Neural progenitor cell (in vitro differentiated cells): ENCODE results near the gene ZNF385D. TPM values are rescaled to one million over a fixed set of nuclear protein-coding genes. Genes with fewer than 3 reads are reported as not detected.

Experiments
- DNase-seq: peaks from one replicate; pipeline ENCODE4 v3.0.0-alpha.2; 2016; ENCODE audit warnings: low spot score
- H2AFZ ChIP-seq: fragments of 200-600 bp; sonication (generic); replicated peaks from 2 replicates; pipeline ENCODE4 v1.6.1; 2016; ENCODE audit warnings: antibody characterized with exemption
- H3F3A ChIP-seq: fragments of 200-600 bp; sonication (generic); 2 replicates; pipeline ENCODE4 v1.6.1; 2016; ENCODE audit warnings: antibody characterized with exemption, low read depth
- H3K27ac ChIP-seq: fragments of 200-600 bp; sonication (generic); 2 replicates; pipeline ENCODE4 v1.5.1; 2016; ENCODE audit warnings: mild to moderate bottlenecking
- H3K27me3 ChIP-seq: fragments of 200-600 bp; sonication (generic); 2 replicates; pipeline ENCODE4 v1.6.1; 2016; ENCODE audit warnings: mild to moderate bottlenecking, moderate library complexity
- H3K36me3 ChIP-seq: fragments of 200-600 bp; sonication (generic); 2 replicates; pipeline ENCODE4 v1.5.1; 2016
- H3K4me1 ChIP-seq: fragments of 200-600 bp; sonication (generic); 2 replicates; pipeline ENCODE4 v1.6.1; 2016; ENCODE audit warnings: mixed run types
- H3K4me2 ChIP-seq: fragments of 200-600 bp; sonication (generic); 2 replicates; pipeline ENCODE4 v1.6.1; 2016
- H3K4me3 ChIP-seq: fragments of 200-600 bp; sonication (generic); 2 replicates; pipeline ENCODE4 v1.5.1; 2016
- H3K79me2 ChIP-seq: fragments of 200-600 bp; sonication (generic); 2 replicates; pipeline ENCODE4 v1.6.1; 2016; ENCODE audit warnings: low read depth
- H3K9ac ChIP-seq: fragments of 200-600 bp; sonication (generic); 2 replicates; pipeline ENCODE4 v1.6.1; 2016
- H3K9me3 ChIP-seq: fragments of 200-600 bp; sonication (generic); 2 replicates; pipeline ENCODE4 v1.5.1; 2016; ENCODE audit warnings: low read depth
- H4K20me1 ChIP-seq: fragments of 200-600 bp; sonication (generic); 2 replicates; pipeline ENCODE4 v1.6.1; 2016; ENCODE audit warnings: low read depth
- H3K27ac Mint-ChIP-seq: 3 replicates; pipeline ENCODE4 v1.8.0; 2021; ENCODE audit warnings: mixed read lengths
- H3K27me3 Mint-ChIP-seq: 2 replicates; pipeline ENCODE4 v1.8.0; 2022; ENCODE audit warnings: low read depth, mild to moderate bottlenecking, inconsistent platforms, moderate library complexity, mixed read lengths; ENCODE audit not compliant: insufficient read depth
- H3K36me3 Mint-ChIP-seq: 3 replicates; pipeline ENCODE4 v1.8.0; 2021; ENCODE audit warnings: mixed read lengths
- H3K4me1 Mint-ChIP-seq: 3 replicates; pipeline ENCODE4 v1.8.0; 2021; ENCODE audit warnings: mixed read lengths
- H3K4me3 Mint-ChIP-seq: 3 replicates; pipeline ENCODE4 v1.8.0; 2021; ENCODE audit warnings: mild to moderate bottlenecking, moderate library complexity, mixed read lengths
- H3K9me3 Mint-ChIP-seq: 3 replicates; pipeline ENCODE4 v1.8.0; 2020; ENCODE audit warnings: mixed read lengths
- EZH2 ChIP-seq: fragments of 200-600 bp; sonication (generic); IDR thresholded peaks from 2 replicates; pipeline ENCODE4 v1.6.1; 2017; ENCODE audit warnings: antibody characterized with exemption, mild to moderate bottlenecking, moderate library complexity
- EZH2phosphoT487 ChIP-seq: fragments of 200-600 bp; sonication (generic); IDR thresholded peaks from 2 replicates; pipeline ENCODE4 v1.6.1; 2017; ENCODE audit warnings: antibody characterized with exemption
- total RNA-seq: library from RNA; depleted of rRNA; stranded (reverse); fragments of >200 nt; gene quantifications from 2 replicates; pipeline ENCODE4 v1.2.3, GENCODE V29; 2015; ENCODE audit warnings: low replicate concordance
- TF ChIP-seq, protein P1 (sequence below): fragments of 200-600 bp; sonication (generic); IDR thresholded peaks from 2 replicates; pipeline ENCODE4 v1.5.1; 2017; ENCODE audit warnings: antibody characterized with exemption, mild to moderate bottlenecking

Gene ZNF385D
- total RNA-seq, 1 donor from 2014 or later, result 4.4 TPM

DNA sequence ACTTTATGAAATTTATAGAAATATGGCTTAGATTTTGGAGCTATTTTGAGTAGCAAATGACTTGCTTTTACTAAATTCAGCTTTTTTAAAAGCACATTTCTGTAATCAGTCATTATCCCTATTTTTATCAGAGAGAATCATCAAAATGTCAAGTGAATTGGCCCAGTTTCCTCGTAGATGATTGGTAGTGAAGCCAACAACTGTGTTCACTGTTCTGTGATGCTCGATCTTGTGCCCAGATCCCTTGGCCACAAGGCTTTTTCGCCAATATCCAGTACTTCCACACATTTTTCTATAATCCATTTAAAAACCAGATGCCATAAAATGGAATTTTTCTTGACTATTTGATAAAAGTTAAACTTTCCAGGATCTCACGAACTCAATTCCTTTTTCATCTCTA is 336.5 kb downstream of the ZNF385D start:
- no peak overlapping the region for H3K4me3 ChIP-seq
- Mint-ChIP-seq H3K27me3 (no peaks in the 10 kb centered on the region), H3K27ac (no peak overlapping the region), H3K4me1 (no peaks in the 10 kb centered on the region), H3K36me3 (no peaks in the 10 kb centered on the region), H3K4me3 (no peak overlapping the region), H3K9me3 (no peaks in the 10 kb centered on the region)
- H3K9ac ChIP-seq, result no peak overlapping the region
- H3K4me1 ChIP-seq, result no peaks in the 10 kb centered on the region
- H3K9me3 ChIP-seq, result no peaks in the 10 kb centered on the region
- H3K27ac ChIP-seq, result no peak overlapping the region
- H3K36me3 ChIP-seq, result no peaks in the 10 kb centered on the region
- no peak overlapping the region for H3K4me2 ChIP-seq
- H2AFZ ChIP-seq, result no peak overlapping the region
- H4K20me1 ChIP-seq, result no peaks in the 10 kb centered on the region
- no peaks in the 10 kb centered on the region for H3K27me3 ChIP-seq
- no peak for DNase-seq
- H3F3A ChIP-seq, result no peaks in the 10 kb centered on the region
- H3K79me2 ChIP-seq, result no peaks in the 10 kb centered on the region
- TF ChIP-seq EZH2phosphoT487, result no peak
- TF ChIP-seq, protein P1, sequence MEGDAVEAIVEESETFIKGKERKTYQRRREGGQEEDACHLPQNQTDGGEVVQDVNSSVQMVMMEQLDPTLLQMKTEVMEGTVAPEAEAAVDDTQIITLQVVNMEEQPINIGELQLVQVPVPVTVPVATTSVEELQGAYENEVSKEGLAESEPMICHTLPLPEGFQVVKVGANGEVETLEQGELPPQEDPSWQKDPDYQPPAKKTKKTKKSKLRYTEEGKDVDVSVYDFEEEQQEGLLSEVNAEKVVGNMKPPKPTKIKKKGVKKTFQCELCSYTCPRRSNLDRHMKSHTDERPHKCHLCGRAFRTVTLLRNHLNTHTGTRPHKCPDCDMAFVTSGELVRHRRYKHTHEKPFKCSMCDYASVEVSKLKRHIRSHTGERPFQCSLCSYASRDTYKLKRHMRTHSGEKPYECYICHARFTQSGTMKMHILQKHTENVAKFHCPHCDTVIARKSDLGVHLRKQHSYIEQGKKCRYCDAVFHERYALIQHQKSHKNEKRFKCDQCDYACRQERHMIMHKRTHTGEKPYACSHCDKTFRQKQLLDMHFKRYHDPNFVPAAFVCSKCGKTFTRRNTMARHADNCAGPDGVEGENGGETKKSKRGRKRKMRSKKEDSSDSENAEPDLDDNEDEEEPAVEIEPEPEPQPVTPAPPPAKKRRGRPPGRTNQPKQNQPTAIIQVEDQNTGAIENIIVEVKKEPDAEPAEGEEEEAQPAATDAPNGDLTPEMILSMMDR, result no peak
- TF ChIP-seq EZH2, result no peak

DNA sequence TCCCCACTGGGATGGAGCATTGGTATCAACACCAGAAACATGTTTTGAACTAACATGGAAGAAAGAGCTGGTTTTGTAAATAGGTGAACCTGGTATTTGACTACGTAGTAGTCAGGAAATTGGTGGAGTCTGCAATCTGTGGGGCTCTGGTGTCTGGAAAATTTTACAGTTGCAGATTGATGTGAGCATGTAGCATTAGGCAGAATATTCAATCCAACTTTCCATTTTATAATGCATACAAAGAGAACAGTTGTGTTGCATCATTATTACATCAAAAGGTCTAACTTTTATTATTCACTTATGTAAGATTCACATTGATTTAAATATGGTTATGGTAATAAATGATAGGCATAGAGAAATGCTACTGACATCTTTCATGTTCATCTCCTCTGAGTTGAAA is 340.0 kb downstream of the ZNF385D start:
- Histone ChIP-seq H2AFZ (no peak overlapping the region), H3K27ac (no peak overlapping the region), H3K4me2 (no peak overlapping the region), H3K4me1 (no peaks in the 10 kb centered on the region), H3K36me3 (no peaks in the 10 kb centered on the region), H3K79me2 (no peaks in the 10 kb centered on the region), H3F3A (no peaks in the 10 kb centered on the region), H3K9me3 (no peaks in the 10 kb centered on the region), H3K27me3 (no peaks in the 10 kb centered on the region), H4K20me1 (no peaks in the 10 kb centered on the region), H3K9ac (no peak overlapping the region), H3K4me3 (no peak overlapping the region)
- Mint-ChIP-seq H3K27me3 (no peaks in the 10 kb centered on the region), H3K36me3 (no peaks in the 10 kb centered on the region), H3K4me1 (no peaks in the 10 kb centered on the region), H3K4me3 (no peak overlapping the region), H3K27ac (no peak overlapping the region), H3K9me3 (no peaks in the 10 kb centered on the region)
- TF ChIP-seq, protein P1, result no peak
- TF ChIP-seq EZH2phosphoT487, result no peak
- no peak for TF ChIP-seq EZH2
- no peak for DNase-seq

DNA sequence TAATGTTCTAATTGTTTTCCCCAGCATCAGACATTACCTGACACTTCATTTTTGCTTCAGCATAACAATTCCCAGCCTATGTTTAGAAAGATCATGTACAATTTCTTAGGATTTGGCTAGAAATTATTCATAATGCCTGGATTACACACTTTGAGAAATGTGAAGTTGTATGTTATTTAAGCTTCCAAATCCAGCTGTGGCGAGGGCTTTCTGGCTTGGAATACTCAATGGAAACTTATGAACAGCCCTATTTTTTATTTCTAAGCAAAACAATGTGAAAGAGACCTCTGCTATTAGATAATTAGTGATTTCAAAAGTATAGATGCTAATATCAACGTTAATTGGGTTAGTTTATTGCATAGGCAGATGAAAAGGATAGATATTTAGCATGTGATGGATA is 341.6 kb downstream of the ZNF385D start:
- no peak for DNase-seq
- Mint-ChIP-seq H3K9me3 (peaks cover 8% of the 10 kb centered on the region), H3K36me3 (no peaks in the 10 kb centered on the region), H3K4me1 (no peaks in the 10 kb centered on the region), H3K4me3 (no peak overlapping the region), H3K27me3 (no peaks in the 10 kb centered on the region), H3K27ac (no peak overlapping the region)
- Histone ChIP-seq H3K9me3 (no peaks in the 10 kb centered on the region), H3F3A (no peaks in the 10 kb centered on the region), H3K36me3 (no peaks in the 10 kb centered on the region), H3K27ac (no peak overlapping the region), H2AFZ (no peak overlapping the region), H3K4me2 (no peak overlapping the region), H3K79me2 (no peaks in the 10 kb centered on the region), H4K20me1 (no peaks in the 10 kb centered on the region), H3K4me3 (no peak overlapping the region), H3K27me3 (no peaks in the 10 kb centered on the region), H3K4me1 (no peaks in the 10 kb centered on the region), H3K9ac (no peak overlapping the region)
- no peak for TF ChIP-seq EZH2
- TF ChIP-seq, protein P1, result no peak
- TF ChIP-seq EZH2phosphoT487, result no peak

DNA sequence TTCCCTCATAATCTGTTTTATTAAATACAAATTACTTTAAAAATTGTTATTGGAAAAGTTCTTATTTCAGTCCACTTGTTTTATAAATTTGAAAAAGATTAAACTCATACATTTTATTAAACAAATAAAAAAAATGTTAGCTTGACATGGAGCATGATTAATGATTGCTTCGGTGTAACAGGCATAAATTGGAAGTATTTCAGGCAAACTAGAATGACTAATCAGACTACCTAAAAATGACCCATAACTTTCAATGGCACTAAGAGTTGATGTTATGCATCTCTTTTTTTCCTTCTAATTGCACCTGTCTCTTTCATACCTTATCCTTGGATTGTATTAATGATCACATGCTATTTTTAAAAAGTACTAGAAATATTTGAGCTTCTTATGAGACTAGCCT is 343.3 kb downstream of the ZNF385D start:
- Histone ChIP-seq H3K36me3 (no peaks in the 10 kb centered on the region), H3K9ac (no peak overlapping the region), H3K27me3 (no peaks in the 10 kb centered on the region), H3K4me1 (no peaks in the 10 kb centered on the region), H3K4me3 (no peak overlapping the region), H4K20me1 (no peaks in the 10 kb centered on the region), H3K4me2 (no peak overlapping the region), H3K27ac (no peak overlapping the region), H3F3A (no peaks in the 10 kb centered on the region), H2AFZ (no peak overlapping the region), H3K9me3 (no peaks in the 10 kb centered on the region), H3K79me2 (no peaks in the 10 kb centered on the region)
- Mint-ChIP-seq H3K4me1 (no peaks in the 10 kb centered on the region), H3K36me3 (no peaks in the 10 kb centered on the region), H3K4me3 (no peak overlapping the region), H3K27me3 (no peaks in the 10 kb centered on the region), H3K27ac (no peak overlapping the region), H3K9me3 (peaks cover 11% of the 10 kb centered on the region)
- TF ChIP-seq EZH2phosphoT487 (no peak), EZH2 (no peak)
- TF ChIP-seq, protein P1, result no peak
- no peak for DNase-seq
